Fibroblast of lung (primary cell): ENCODE results near the gene LIMK2. TPM values are rescaled to one million over a fixed set of nuclear protein-coding genes. Genes with fewer than 3 reads are reported as not detected.

Experiments used
- DNase-seq, 2 donors: peaks; one replicate each; pipeline versions ENCODE4 v3.0.0 to v3.0.0-alpha.2; 2010; ENCODE audit warnings: low read depth in 2 of 2
- H2AFZ ChIP-seq: 2 replicates; pipeline ENCODE4 v1.5.1; 2012; ENCODE audit warnings: low read length, control low read depth, inconsistent platforms
- H3K27ac ChIP-seq: 2 replicates; pipeline ENCODE4 v1.5.1; 2011; ENCODE audit warnings: low read length, control low read depth; ENCODE audit not compliant: insufficient read depth
- H3K27me3 ChIP-seq: 2 replicates; pipeline ENCODE4 v1.5.1; 2011; ENCODE audit warnings: mild to moderate bottlenecking, low read length; ENCODE audit not compliant: control insufficient read depth, insufficient read depth
- H3K36me3 ChIP-seq: 2 replicates; pipeline ENCODE4 v1.5.1; 2011; ENCODE audit warnings: low read length; ENCODE audit not compliant: control insufficient read depth, insufficient read depth
- H3K4me1 ChIP-seq: 2 replicates; pipeline ENCODE4 v1.5.1; 2011; ENCODE audit warnings: low read length; ENCODE audit not compliant: control insufficient read depth, insufficient read depth; ENCODE audit errors: extremely low read depth
- H3K4me2 ChIP-seq: 2 replicates; pipeline ENCODE4 v1.5.1; 2011; ENCODE audit warnings: low read length, control low read depth; ENCODE audit not compliant: insufficient read depth; ENCODE audit errors: extremely low read depth
- H3K4me3 ChIP-seq, 4 experiments: fragments of 200-600 bp in 1 of 4; sonication (generic) in 1 of 4; replicated peaks in 1 of 4; 2 replicates each; pipeline ENCODE4 v1.5.1; 2011 to 2016; ENCODE audit warnings: low read length in 4 of 4, low read depth in 3 of 4, mild to moderate bottlenecking in 3 of 4, control low read depth in 2 of 4, inconsistent platforms in 1 of 4, mixed read lengths in 1 of 4; ENCODE audit not compliant: insufficient read depth in 1 of 4; ENCODE audit errors: control extremely low read depth in 1 of 4
- H3K79me2 ChIP-seq: 2 replicates; pipeline ENCODE4 v1.5.1; 2012; ENCODE audit warnings: mild to moderate bottlenecking, low read length, inconsistent platforms; ENCODE audit not compliant: control insufficient read depth, insufficient read depth
- H3K9ac ChIP-seq: 2 replicates; pipeline ENCODE4 v1.5.1; 2011; ENCODE audit warnings: mild to moderate bottlenecking, low read length, control low read depth; ENCODE audit not compliant: insufficient read depth
- H3K9me3 ChIP-seq: 2 replicates; pipeline ENCODE4 v1.5.1; 2012; ENCODE audit warnings: low read depth, low read length; ENCODE audit not compliant: control insufficient read depth, insufficient read depth
- H4K20me1 ChIP-seq: 2 replicates; pipeline ENCODE4 v1.5.1; 2011; ENCODE audit warnings: low read length; ENCODE audit not compliant: control insufficient read depth, insufficient read depth; ENCODE audit errors: extremely low read depth
- EZH2 ChIP-seq: IDR thresholded peaks from 2 replicates; pipeline ENCODE4 v1.5.1; 2012; ENCODE audit warnings: low read length, control low read depth, mild to moderate bottlenecking; ENCODE audit errors: missing control alignments
- polyA plus RNA-seq, 2 donors: library from polyadenylated mRNA; depleted of rRNA in 1 of 2; stranded (reverse) in 1 of 2; unstranded in 1 of 2; fragments of >200 nt; gene quantifications; 2 replicates each; pipeline ENCODE4 v1.2.1, GENCODE V29; 2011 to 2012; ENCODE audit warnings: missing spikeins in 1 of 2
- total RNA-seq: library from RNA; depleted of rRNA; stranded (reverse); fragments of >200 nt; gene quantifications from 2 replicates; pipeline ENCODE4 v1.2.1, GENCODE V29; 2014
- TF ChIP-seq, protein P1 (sequence below), 2 donors: IDR thresholded peaks in 1 of 2; conservative IDR thresholded peaks in 1 of 2; 1 replicate in 1 of 2; 2 replicates in 1 of 2; pipeline ENCODE4 v1.5.1; 2011 to 2012; ENCODE audit warnings: low read length in 2 of 2, control low read depth in 1 of 2, inconsistent platforms in 1 of 2, low read depth in 1 of 2, mild to moderate bottlenecking in 1 of 2

The LIMK2 gene
- total and polyA plus RNA-seq, 2 donors (not counting 1 experiment from before 2014, with no cell fraction given), result 3.4 to 20.0 TPM

DNA sequence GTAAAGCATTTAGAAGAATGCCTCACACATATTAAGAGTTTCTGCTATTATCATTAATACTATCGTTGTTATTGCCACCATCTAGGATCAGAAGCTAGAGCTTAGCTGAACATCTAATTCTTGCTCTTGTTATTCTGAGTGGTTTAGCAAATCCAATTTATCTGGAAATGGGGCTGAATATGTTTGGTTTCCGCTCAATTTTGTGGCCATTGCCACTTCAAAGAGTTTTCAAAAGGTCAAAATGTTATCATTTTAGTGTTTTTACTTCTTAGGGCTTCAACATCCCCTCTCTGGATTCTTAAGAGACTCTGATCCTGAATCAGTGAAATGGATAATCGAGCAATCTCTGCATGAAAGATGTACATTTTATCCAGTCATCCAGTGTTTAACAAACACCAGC lies 90.4 kb downstream of the LIMK2 start:
- no peak for DNase-seq
- H3K4me2 ChIP-seq, result no peak overlapping the region
- TF ChIP-seq EZH2, result no peak
- TF ChIP-seq, protein P1, sequence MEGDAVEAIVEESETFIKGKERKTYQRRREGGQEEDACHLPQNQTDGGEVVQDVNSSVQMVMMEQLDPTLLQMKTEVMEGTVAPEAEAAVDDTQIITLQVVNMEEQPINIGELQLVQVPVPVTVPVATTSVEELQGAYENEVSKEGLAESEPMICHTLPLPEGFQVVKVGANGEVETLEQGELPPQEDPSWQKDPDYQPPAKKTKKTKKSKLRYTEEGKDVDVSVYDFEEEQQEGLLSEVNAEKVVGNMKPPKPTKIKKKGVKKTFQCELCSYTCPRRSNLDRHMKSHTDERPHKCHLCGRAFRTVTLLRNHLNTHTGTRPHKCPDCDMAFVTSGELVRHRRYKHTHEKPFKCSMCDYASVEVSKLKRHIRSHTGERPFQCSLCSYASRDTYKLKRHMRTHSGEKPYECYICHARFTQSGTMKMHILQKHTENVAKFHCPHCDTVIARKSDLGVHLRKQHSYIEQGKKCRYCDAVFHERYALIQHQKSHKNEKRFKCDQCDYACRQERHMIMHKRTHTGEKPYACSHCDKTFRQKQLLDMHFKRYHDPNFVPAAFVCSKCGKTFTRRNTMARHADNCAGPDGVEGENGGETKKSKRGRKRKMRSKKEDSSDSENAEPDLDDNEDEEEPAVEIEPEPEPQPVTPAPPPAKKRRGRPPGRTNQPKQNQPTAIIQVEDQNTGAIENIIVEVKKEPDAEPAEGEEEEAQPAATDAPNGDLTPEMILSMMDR (conservative IDR thresholded peaks at IDR 0.05 in 1 of 2, IDR thresholded peaks at IDR 0.05 in 1 of 2; ENCODE audit: low read depth in 1 of 2, low read length in 2 of 2), result no peak

DNA sequence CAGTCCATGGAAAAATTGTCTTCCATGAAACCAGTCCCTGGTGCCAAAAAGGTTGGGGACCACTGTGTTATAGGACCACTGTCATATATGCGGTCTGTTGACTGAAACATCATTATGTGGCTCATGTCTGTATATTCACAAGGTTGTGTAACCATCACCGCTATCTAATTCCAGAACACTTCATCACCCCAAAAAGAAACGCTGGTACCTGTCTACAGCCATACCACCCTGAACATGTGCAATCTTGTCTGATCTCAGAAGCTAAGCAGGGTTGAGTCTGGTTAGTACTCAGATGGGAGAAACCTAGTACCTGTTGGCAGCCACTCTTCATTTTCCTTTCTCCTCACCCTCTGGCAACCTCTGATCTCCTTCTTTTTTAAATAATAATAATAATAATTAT lies 93.1 kb downstream of the LIMK2 start:
- H3K9ac ChIP-seq, result no peak overlapping the region
- DNase-seq, result no peak
- H3K79me2 ChIP-seq, result no peaks in the 10 kb centered on the region
- H4K20me1 ChIP-seq, result no peaks in the 10 kb centered on the region
- no peaks in the 10 kb centered on the region for H3K9me3 ChIP-seq
- H2AFZ ChIP-seq, result no peak overlapping the region
- TF ChIP-seq, protein P1 (conservative IDR thresholded peaks at IDR 0.05 in 1 of 2, IDR thresholded peaks at IDR 0.05 in 1 of 2; ENCODE audit: low read depth in 1 of 2, low read length in 2 of 2), result no peak
- no peak for TF ChIP-seq EZH2
- H3K4me1 ChIP-seq, result no peaks in the 10 kb centered on the region
- no peak overlapping the region for H3K4me2 ChIP-seq
- no peak overlapping the region for H3K4me3 ChIP-seq
- no peaks in the 10 kb centered on the region for H3K27me3 ChIP-seq
- no peak overlapping the region for H3K27ac ChIP-seq
- no peaks in the 10 kb centered on the region for H3K36me3 ChIP-seq

More for the DNA sequence above, 90.4 kb downstream of the LIMK2 start:
- Histone ChIP-seq H4K20me1 (no peaks in the 10 kb centered on the region), H3K36me3 (no peaks in the 10 kb centered on the region), H3K27me3 (no peaks in the 10 kb centered on the region), H2AFZ (no peak overlapping the region), H3K79me2 (no peaks in the 10 kb centered on the region), H3K4me3 (no peak overlapping the region), H3K9me3 (no peaks in the 10 kb centered on the region), H3K4me1 (no peaks in the 10 kb centered on the region), H3K9ac (no peak overlapping the region), H3K27ac (no peak overlapping the region)

DNA sequence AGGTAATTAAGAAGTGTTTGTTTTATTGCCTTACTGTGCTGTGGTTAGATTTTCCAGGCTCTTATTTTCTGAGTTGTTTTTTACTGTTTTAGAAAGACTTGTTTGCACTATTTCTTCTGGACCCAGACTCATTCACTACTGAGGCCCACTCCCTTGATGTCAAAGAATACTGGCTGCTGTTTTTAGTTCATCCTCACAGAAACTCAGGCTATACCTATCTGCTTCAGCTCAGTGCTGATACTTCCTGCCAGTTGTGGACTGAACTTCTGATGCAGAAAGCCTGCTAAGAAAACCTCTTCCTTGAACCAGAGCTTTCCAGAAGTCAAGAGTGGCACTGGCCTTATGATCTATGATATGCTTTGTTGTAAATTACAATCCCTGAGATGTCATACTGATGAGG lies 96.1 kb downstream of the LIMK2 start:
- Histone ChIP-seq H3K9ac (no peak overlapping the region), H2AFZ (no peak overlapping the region), H3K4me2 (no peak overlapping the region), H3K4me1 (no peaks in the 10 kb centered on the region), H4K20me1 (no peaks in the 10 kb centered on the region), H3K36me3 (no peaks in the 10 kb centered on the region), H3K4me3 (no peak overlapping the region), H3K27ac (no peak overlapping the region), H3K27me3 (no peaks in the 10 kb centered on the region), H3K9me3 (no peaks in the 10 kb centered on the region), H3K79me2 (no peaks in the 10 kb centered on the region)
- no peak for DNase-seq
- TF ChIP-seq EZH2, result no peak
- TF ChIP-seq, protein P1 (conservative IDR thresholded peaks at IDR 0.05 in 1 of 2, IDR thresholded peaks at IDR 0.05 in 1 of 2; ENCODE audit: low read depth in 1 of 2, low read length in 2 of 2), result no peak
